SK-N-SH treated with all-trans-retinoic acid at 6 μM for 48 hours (cell line): ENCODE results near the gene PTPRN2.

ENCODE experiments used
- PPARA ChIP-seq: fragments of 250-450 bp; sonication (Bioruptor Pico); IDR thresholded peaks from 2 replicates; pipeline ENCODE4 v1.5.0; 2020; ENCODE audit warnings: mild to moderate bottlenecking, borderline replicate concordance
- RARB ChIP-seq: fragments of 250-450 bp; sonication (Bioruptor Pico); IDR thresholded peaks from 2 replicates; pipeline ENCODE4 v1.8.0; 2021; ENCODE audit warnings: mild to moderate bottlenecking, moderate library complexity
- TCF4 ChIP-seq: fragments of 250-450 bp; sonication (Bioruptor Pico); IDR thresholded peaks from 2 replicates; pipeline ENCODE4 v1.8.0; 2021; ENCODE audit warnings: mild to moderate bottlenecking, moderate library complexity, borderline replicate concordance
- ZC3H10 ChIP-seq: fragments of 250-450 bp; sonication (Bioruptor Pico); IDR thresholded peaks from 2 replicates; pipeline ENCODE4 v1.5.1; 2021; ENCODE audit warnings: mild to moderate bottlenecking, moderate library complexity
- ZNF565 ChIP-seq: fragments of 450-650 bp; formaldehyde crosslinking; conservative IDR thresholded peaks from 2 replicates; pipeline ENCODE4 v1.5.0; 2020; ENCODE audit warnings: low read depth, mild to moderate bottlenecking, moderate library complexity
- TF ChIP-seq, protein P1 (sequence below): fragments of 250-450 bp; sonication (Bioruptor Pico); IDR thresholded peaks from 2 replicates; pipeline ENCODE4 v1.5.1; 2020; ENCODE audit warnings: low read depth, mild to moderate bottlenecking, moderate library complexity
- TF ChIP-seq, protein P2 (sequence below): fragments of 250-450 bp; sonication (Bioruptor Pico); IDR thresholded peaks from 2 replicates; pipeline ENCODE4 v1.8.0; 2020; ENCODE audit warnings: mild to moderate bottlenecking, moderate library complexity, borderline replicate concordance

DNA sequence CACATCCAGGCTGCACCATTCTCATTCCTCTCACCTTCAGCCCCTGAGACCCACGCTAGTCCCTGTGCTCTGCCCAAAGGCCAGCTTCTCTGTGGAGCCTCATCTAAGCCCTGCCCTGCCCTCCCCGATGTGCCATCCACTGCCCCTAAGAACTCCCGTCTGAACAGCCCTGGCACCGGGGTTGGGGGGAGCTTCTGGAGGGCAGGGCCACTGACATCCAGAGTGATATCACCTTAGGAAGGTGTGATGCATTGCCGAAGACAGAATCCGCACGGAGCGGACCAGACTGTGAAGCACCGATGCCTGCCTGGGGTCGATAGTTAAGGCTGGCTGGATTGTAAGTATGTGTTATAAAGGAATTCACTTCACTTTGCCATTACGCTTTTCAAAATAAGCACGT lies 511.0 kb downstream of the PTPRN2 start:
- TF ChIP-seq, protein P1, sequence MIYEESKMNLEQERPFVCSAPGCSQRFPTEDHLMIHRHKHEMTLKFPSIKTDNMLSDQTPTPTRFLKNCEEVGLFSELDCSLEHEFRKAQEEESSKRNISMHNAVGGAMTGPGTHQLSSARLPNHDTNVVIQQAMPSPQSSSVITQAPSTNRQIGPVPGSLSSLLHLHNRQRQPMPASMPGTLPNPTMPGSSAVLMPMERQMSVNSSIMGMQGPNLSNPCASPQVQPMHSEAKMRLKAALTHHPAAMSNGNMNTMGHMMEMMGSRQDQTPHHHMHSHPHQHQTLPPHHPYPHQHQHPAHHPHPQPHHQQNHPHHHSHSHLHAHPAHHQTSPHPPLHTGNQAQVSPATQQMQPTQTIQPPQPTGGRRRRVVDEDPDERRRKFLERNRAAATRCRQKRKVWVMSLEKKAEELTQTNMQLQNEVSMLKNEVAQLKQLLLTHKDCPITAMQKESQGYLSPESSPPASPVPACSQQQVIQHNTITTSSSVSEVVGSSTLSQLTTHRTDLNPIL (CRISPR knock-in tag) = no peak
- TF ChIP-seq ZC3H10 (CRISPR knock-in tag) (no peak), TCF4 (CRISPR knock-in tag) (no peak), ZNF565 (no peak), PPARA (CRISPR knock-in tag) (no peak), RARB (no peak)
- TF ChIP-seq, protein P2, sequence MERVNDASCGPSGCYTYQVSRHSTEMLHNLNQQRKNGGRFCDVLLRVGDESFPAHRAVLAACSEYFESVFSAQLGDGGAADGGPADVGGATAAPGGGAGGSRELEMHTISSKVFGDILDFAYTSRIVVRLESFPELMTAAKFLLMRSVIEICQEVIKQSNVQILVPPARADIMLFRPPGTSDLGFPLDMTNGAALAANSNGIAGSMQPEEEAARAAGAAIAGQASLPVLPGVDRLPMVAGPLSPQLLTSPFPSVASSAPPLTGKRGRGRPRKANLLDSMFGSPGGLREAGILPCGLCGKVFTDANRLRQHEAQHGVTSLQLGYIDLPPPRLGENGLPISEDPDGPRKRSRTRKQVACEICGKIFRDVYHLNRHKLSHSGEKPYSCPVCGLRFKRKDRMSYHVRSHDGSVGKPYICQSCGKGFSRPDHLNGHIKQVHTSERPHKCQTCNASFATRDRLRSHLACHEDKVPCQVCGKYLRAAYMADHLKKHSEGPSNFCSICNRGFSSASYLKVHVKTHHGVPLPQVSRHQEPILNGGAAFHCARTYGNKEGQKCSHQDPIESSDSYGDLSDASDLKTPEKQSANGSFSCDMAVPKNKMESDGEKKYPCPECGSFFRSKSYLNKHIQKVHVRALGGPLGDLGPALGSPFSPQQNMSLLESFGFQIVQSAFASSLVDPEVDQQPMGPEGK (CRISPR knock-in tag) = no peak
